Left lung (tissue), 10 donors: Measurements from ENCODE around the gene SEC24B. TPM values are rescaled to one million over a fixed set of nuclear protein-coding genes. Genes with fewer than 3 reads are reported as not detected.
"Not testable (repeated sequence)": the region's sequence is repeated elsewhere in the genome, so short reads cannot be mapped to it uniquely, and the experiment has no call there.

Experiments
- ATAC-seq: fragments of 200-7000 bp; cut with Tn5 transposase; one replicate; pipeline ENCODE4 v1.9.1; 2020; ENCODE audit warnings: moderate library complexity
- DNase-seq, 4 donors: peaks; one replicate each; pipeline ENCODE4 v3.0.0-alpha.2; 2013 to 2020
- H3K27ac ChIP-seq, 2 donors: fragments of 200-600 bp; sonication (generic) in 1 of 2; one replicate each; pipeline versions ENCODE4 v1.5.0 to v1.8.0; 2020 to 2021
- H3K27me3 ChIP-seq, 2 donors: fragments of 200-600 bp; sonication (generic) in 1 of 2; one replicate each; pipeline versions ENCODE4 v1.5.0 to v1.8.0; 2020 to 2021
- H3K36me3 ChIP-seq, 2 donors: fragments of 200-600 bp; sonication (generic) in 1 of 2; one replicate each; pipeline versions ENCODE4 v1.5.0 to v1.8.0; 2020 to 2021
- H3K4me1 ChIP-seq, 2 donors: fragments of 200-600 bp; one replicate each; pipeline ENCODE4 v1.8.0; 2021
- H3K4me3 ChIP-seq, 2 donors: fragments of 200-600 bp; sonication (generic) in 1 of 2; one replicate each; pipeline versions ENCODE4 v1.5.0 to v1.8.0; 2020 to 2021; ENCODE audit warnings: mild to moderate bottlenecking in 1 of 2
- H3K9me3 ChIP-seq, 2 donors: fragments of 200-600 bp; sonication (generic) in 1 of 2; one replicate each; pipeline versions ENCODE4 v1.5.0 to v1.8.0; 2020 to 2021
- intact Hi-C, 2 donors: fragments of 100-400 bp; cut with DNase I; formaldehyde crosslinking; loops; one replicate each; pipeline versions ENCODE4 v1.11.2 to v1.14.2; 2022
- polyA plus RNA-seq, 6 donors: library from polyadenylated mRNA; unstranded; fragments of 120-200 nt; gene quantifications; one replicate each; pipeline ENCODE4 v1.2.1, GENCODE V29; 2013; ENCODE audit not compliant: insufficient read length in 6 of 6
- total RNA-seq, 2 donors: library from RNA; stranded (reverse); fragmentation: NEBNext Ultra II Directional; extraction: Animal tissue kit (Norgen Biotek cat#: 25700); gene quantifications; one replicate each; pipeline ENCODE4 v1.2.1, GENCODE V29; 2021
- TF ChIP-seq, protein P1 (sequence below), 2 donors: fragments of 200-600 bp; sonication (generic) in 1 of 2; IDR thresholded peaks; one replicate each; pipeline versions ENCODE4 v1.5.0 to v1.8.0; 2021; ENCODE audit warnings: antibody characterized with exemption in 2 of 2
- donor health status: DM: no; HTN: yes; CAD: no.
- donor health status: DM: no; HTN: no; CAD: no.

Gene SEC24B
- total and polyA plus RNA-seq, 8 donors, result 27.0 to 42.8 (median 37.2) TPM

DNA sequence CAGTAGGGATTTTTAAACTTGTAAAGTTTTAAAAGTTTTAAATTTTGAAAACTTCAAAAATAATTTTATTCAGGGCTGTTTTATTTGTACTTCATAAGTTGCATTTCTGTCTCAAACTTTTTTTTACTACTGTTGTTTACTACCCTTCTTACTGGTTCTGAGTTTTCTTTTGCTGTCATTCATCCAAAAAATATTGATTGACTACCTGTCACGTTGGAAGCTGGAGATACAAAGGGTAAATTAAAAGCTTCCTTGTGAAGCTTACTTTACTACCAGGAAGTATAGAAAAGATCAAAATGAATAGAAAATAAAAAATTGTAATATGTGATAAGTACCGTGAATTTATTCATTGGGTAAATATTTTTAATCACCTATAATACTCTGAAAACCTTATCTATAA, 77.1 kb downstream of the SEC24B start:
- peaks cover 0 to 91% of the 10 kb centered on the region in 2 donors for H3K36me3 ChIP-seq

DNA sequence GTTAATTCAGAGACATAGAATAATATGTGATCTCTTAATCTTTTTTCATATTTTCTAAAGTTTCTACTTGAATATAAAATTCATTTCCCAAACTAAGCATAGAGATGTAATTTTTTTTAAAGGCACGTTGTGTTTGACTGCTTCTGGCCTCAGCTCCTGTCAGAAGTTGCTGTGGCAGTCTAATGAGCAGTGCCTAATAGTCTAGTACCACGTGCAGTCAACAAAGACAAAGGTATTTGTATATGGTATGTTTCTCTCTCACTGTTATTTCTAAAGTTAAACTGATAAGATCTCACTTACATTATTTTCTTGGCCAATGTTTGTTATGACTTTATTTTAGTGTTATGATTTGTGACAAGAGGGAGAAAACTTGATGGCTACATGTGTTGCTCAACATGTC, 77.8 kb downstream of the SEC24B start:
- intact Hi-C loops, result no loop called here
- no peaks in the 10 kb centered on the region for H3K4me1 ChIP-seq
- TF ChIP-seq, protein P1, sequence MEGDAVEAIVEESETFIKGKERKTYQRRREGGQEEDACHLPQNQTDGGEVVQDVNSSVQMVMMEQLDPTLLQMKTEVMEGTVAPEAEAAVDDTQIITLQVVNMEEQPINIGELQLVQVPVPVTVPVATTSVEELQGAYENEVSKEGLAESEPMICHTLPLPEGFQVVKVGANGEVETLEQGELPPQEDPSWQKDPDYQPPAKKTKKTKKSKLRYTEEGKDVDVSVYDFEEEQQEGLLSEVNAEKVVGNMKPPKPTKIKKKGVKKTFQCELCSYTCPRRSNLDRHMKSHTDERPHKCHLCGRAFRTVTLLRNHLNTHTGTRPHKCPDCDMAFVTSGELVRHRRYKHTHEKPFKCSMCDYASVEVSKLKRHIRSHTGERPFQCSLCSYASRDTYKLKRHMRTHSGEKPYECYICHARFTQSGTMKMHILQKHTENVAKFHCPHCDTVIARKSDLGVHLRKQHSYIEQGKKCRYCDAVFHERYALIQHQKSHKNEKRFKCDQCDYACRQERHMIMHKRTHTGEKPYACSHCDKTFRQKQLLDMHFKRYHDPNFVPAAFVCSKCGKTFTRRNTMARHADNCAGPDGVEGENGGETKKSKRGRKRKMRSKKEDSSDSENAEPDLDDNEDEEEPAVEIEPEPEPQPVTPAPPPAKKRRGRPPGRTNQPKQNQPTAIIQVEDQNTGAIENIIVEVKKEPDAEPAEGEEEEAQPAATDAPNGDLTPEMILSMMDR (IDR thresholded peaks at IDR 0.05), result no peak

More for the DNA sequence above, 77.1 kb downstream of the SEC24B start:
- intact Hi-C loops, result no loop called here
- Histone ChIP-seq H3K4me3 (no peak overlapping the region), H3K27ac (no peak overlapping the region), H3K4me1 (no peaks in the 10 kb centered on the region), H3K27me3 (no peaks in the 10 kb centered on the region), H3K9me3 (no peaks in the 10 kb centered on the region)
- DNase-seq, result no peak
- ATAC-seq, result no peak
- TF ChIP-seq, protein P1 (IDR thresholded peaks at IDR 0.05), result no peak

DNA sequence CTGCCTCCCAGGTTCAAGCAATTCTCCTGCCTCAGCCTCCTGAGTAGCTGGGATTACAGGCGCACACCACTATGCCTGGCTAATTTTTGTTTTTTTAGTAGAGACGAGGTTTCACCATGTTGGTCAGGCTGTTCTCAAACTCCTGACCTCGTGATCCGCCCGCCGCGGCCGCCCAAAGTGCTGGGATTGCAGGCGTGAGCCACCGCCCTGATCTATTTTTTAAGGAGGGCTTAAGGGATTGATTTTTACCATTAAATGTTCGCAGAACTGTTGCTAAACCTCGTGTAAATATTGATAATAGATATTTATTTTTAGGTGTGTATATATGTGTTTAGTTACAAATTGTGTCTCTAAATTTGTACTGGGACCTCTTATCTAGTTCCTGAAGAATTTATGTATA, 79.8 kb downstream of the SEC24B start:
- H3K9me3 ChIP-seq, H3K4me1 ChIP-seq, H3K4me3 ChIP-seq, H3K27ac ChIP-seq, DNase-seq, intact Hi-C loops, H3K27me3 ChIP-seq, ATAC-seq: not testable (repeated sequence)
- H3K36me3 ChIP-seq, result peaks cover 0 to 88% of the 10 kb centered on the region in 2 donors

More for the DNA sequence above, 77.8 kb downstream of the SEC24B start:
- Histone ChIP-seq H3K9me3 (no peaks in the 10 kb centered on the region), H3K27ac (no peak overlapping the region), H3K4me3 (no peak overlapping the region), H3K36me3 (peaks cover 0 to 90% of the 10 kb centered on the region in 2 donors), H3K27me3 (no peaks in the 10 kb centered on the region)
- DNase-seq, result no peak
- ATAC-seq, result no peak

DNA sequence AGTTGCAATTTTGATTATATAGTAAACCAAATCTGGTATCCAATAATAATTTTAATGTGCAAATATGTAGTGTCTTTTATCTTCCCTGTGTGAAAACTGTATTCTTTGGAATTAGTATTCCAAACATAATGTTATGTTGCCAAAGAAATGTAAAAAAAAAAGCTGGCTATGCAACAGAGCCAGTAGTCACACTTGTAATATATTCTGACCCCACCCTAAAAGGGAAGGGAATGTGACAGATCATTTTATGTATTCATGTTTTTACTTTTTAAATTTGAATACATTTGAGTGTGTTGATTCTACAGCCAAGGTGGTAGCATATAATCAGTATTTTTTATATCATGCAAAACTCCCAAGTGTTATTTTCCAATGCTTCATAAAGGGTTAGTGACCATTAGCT, 98.6 kb downstream of the SEC24B start:
- intact Hi-C loops, result no loop called here

DNA sequence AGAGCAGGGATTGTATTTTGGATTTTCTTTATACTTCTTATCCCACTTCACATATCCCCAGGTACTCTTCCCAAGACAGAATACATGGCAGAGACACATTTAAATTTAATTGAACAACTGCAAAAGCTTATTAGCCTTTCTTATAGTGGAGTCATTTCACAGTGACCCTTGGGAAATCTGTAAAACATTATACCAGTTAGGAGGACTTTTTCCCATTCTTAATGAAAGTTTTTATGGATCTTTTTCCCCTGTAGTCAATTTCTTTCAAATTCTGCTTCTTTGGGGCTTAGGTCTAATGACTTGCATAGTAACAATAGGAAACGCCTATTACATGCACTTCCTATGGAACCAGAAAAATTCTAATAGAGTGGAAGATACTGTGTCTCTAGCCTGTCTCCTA, 111.8 kb downstream of the SEC24B start:
- Histone ChIP-seq H3K9me3 (no peaks in the 10 kb centered on the region), H3K27ac (no peak overlapping the region), H3K4me1 (peaks cover 0 to 7% of the 10 kb centered on the region in 2 donors), H3K36me3 (peaks cover 0 to 17% of the 10 kb centered on the region in 2 donors), H3K4me3 (no peak overlapping the region), H3K27me3 (no peaks in the 10 kb centered on the region)
- intact Hi-C loops, result no loop called here
- ATAC-seq (no peak), DNase-seq (no peak)
- TF ChIP-seq, protein P1 (IDR thresholded peaks at IDR 0.05), result no peak

More for the DNA sequence above, 98.6 kb downstream of the SEC24B start:
- no peaks in the 10 kb centered on the region for H3K4me1 ChIP-seq
- no peaks in the 10 kb centered on the region for H3K9me3 ChIP-seq
- no peaks in the 10 kb centered on the region for H3K27me3 ChIP-seq
- TF ChIP-seq, protein P1 (IDR thresholded peaks at IDR 0.05), result no peak
- H3K4me3 ChIP-seq, result no peak overlapping the region
- DNase-seq (no peak), ATAC-seq (no peak)
- peaks cover 0 to 98% of the 10 kb centered on the region in 2 donors for H3K36me3 ChIP-seq
- no peak overlapping the region for H3K27ac ChIP-seq

DNA sequence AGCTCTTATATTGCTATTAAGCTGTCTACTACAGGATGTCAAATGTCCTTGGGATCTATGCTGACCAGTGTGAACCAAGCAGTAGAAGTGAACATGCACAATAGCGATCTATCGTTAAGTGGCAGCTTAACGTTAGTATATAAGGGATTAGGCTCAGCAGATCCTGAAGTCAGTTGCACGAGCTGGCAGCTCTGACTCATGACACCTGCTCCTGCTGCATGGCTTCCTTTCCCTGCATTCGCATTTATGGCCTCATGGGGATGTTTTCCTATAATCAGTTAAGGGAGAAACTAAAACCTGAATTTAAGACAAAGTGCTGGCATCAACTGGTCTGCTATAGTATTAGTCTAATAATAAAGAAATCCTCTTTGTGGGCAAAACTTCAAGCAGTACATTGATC, 113.8 kb downstream of the SEC24B start:
- no peak for DNase-seq
- peaks cover 0 to 7% of the 10 kb centered on the region in 2 donors for H3K4me1 ChIP-seq
- H3K27ac ChIP-seq, result peak overlapping the region in 1 of 2 donors; percentile 57
- no peaks in the 10 kb centered on the region for H3K27me3 ChIP-seq
- no peak for ATAC-seq
- no peaks in the 10 kb centered on the region for H3K9me3 ChIP-seq
- TF ChIP-seq, protein P1 (IDR thresholded peaks at IDR 0.05), result no peak
- intact Hi-C loops, result no loop called here
- no peak overlapping the region for H3K4me3 ChIP-seq
- peaks cover 0 to 5% of the 10 kb centered on the region in 2 donors for H3K36me3 ChIP-seq
